HFFc6 (cell line): ENCODE measurements around the gene GALNT17. TPM values are rescaled to one million over a fixed set of nuclear protein-coding genes. Genes with fewer than 3 reads are reported as not detected.

ENCODE experiments used
- DNase-seq: peaks from one replicate; pipeline ENCODE4 v3.0.0-alpha.2; 2018
- H3K27ac Mint-ChIP-seq: 2 replicates; pipeline ENCODE4 v1.8.0; 2020; ENCODE audit warnings: mild to moderate bottlenecking, mixed read lengths
- H3K27me3 Mint-ChIP-seq: 2 replicates; pipeline ENCODE4 v1.8.0; 2021; ENCODE audit warnings: mild to moderate bottlenecking, moderate library complexity, mixed read lengths; ENCODE audit not compliant: insufficient read depth
- H3K36me3 Mint-ChIP-seq: 2 replicates; pipeline ENCODE4 v1.8.0; 2021; ENCODE audit warnings: low read depth, mixed read lengths
- H3K4me1 Mint-ChIP-seq: 2 replicates; pipeline ENCODE4 v1.8.0; 2020; ENCODE audit warnings: low read depth, mixed read lengths
- H3K4me3 Mint-ChIP-seq: 2 replicates; pipeline ENCODE4 v1.8.0; 2020; ENCODE audit warnings: mild to moderate bottlenecking, moderate library complexity, mixed read lengths
- H3K9me3 Mint-ChIP-seq: 2 replicates; pipeline ENCODE4 v1.8.0; 2020; ENCODE audit warnings: mild to moderate bottlenecking, mixed read lengths
- CTCF ChIP-seq: fragments of 200-600 bp; sonication (generic); IDR thresholded peaks from 2 replicates; pipeline ENCODE4 v1.5.0; 2021; ENCODE audit warnings: antibody characterized with exemption, mild to moderate bottlenecking
- total RNA-seq, 6 experiments: library from RNA; stranded (reverse); fragmentation: NEBNext Ultra II Directional; extraction: Animal tissue kit (Norgen Biotek cat#: 25700); gene quantifications; 2 replicates in 1 of 6; 3 replicates in 5 of 6; pipeline ENCODE4 v1.2.3, GENCODE V29; 2021

GALNT17 gene
- total RNA-seq, 6 experiments from 2014 or later, result not detected

- Mint-ChIP-seq H3K4me1 (no peaks in the 10 kb centered on the region), H3K27ac (no peak overlapping the region), H3K9me3 (peaks cover 63% of the 10 kb centered on the region), H3K27me3 (no peaks in the 10 kb centered on the region; the same call in 1 of the 2 replicates), H3K4me3 (no peak overlapping the region), H3K36me3 (no peaks in the 10 kb centered on the region; the same call in 1 of the 2 replicates)
- TF ChIP-seq CTCF, result no peak
- no peak for DNase-seq
Observed at GRCh38 chr7:71444130-71444529, 312.2 kb downstream of the GALNT17 start.

- Mint-ChIP-seq H3K36me3 (no peaks in the 10 kb centered on the region), H3K9me3 (peaks cover 45% of the 10 kb centered on the region), H3K4me3 (no peak overlapping the region), H3K27ac (no peak overlapping the region), H3K27me3 (no peaks in the 10 kb centered on the region), H3K4me1 (no peaks in the 10 kb centered on the region)
- no peak for DNase-seq
- no peak for TF ChIP-seq CTCF
Observed at GRCh38 chr7:71453630-71454029, 321.7 kb downstream of the GALNT17 start.

- Mint-ChIP-seq H3K27ac (no peak overlapping the region), H3K9me3 (peaks cover 49% of the 10 kb centered on the region), H3K4me1 (no peaks in the 10 kb centered on the region), H3K4me3 (no peak overlapping the region), H3K36me3 (no peaks in the 10 kb centered on the region), H3K27me3 (no peaks in the 10 kb centered on the region)
- DNase-seq, result no peak
- no peak for TF ChIP-seq CTCF
Observed at GRCh38 chr7:71454981-71455380, 323.0 kb downstream of the GALNT17 start.

GRCh38 chr7:71457021-71457420 lies 325.1 kb downstream of the GALNT17 start:
- no peaks in the 10 kb centered on the region for H3K36me3 Mint-ChIP-seq
- DNase-seq, result no peak
- no peak overlapping the region for H3K4me3 Mint-ChIP-seq
- TF ChIP-seq CTCF, result no peak
- no peaks in the 10 kb centered on the region for H3K4me1 Mint-ChIP-seq
- peaks cover 67% of the 10 kb centered on the region for H3K9me3 Mint-ChIP-seq
- no peak overlapping the region for H3K27ac Mint-ChIP-seq
- no peaks in the 10 kb centered on the region for H3K27me3 Mint-ChIP-seq

GRCh38 chr7:71457846-71458590 lies 326.1 kb downstream of the GALNT17 start:
- H3K27ac Mint-ChIP-seq, result no peak overlapping the region

More at GRCh38 chr7:71457846-71458590, 326.1 kb downstream of the GALNT17 start:
- DNase-seq, result no peak
- no peak overlapping the region for H3K4me3 Mint-ChIP-seq
- no peaks in the 10 kb centered on the region; the same call in 1 of the 2 replicates for H3K27me3 Mint-ChIP-seq
- H3K9me3 Mint-ChIP-seq, result peaks cover 71% of the 10 kb centered on the region
- no peaks in the 10 kb centered on the region for H3K4me1 Mint-ChIP-seq
- TF ChIP-seq CTCF, result no peak
- H3K36me3 Mint-ChIP-seq, result no peaks in the 10 kb centered on the region
